ENCODE results near the gene MRPS23. TPM values are rescaled to one million over a fixed set of nuclear protein-coding genes. Genes with fewer than 3 reads are reported as not detected.

The MRPS23 gene
- total RNA-seq, 5 donors from 2014 or later (not counting 1 experiment from before 2014, with no cell fraction given) = 13.3 to 32.3 (median 25.2) TPM

DNA sequence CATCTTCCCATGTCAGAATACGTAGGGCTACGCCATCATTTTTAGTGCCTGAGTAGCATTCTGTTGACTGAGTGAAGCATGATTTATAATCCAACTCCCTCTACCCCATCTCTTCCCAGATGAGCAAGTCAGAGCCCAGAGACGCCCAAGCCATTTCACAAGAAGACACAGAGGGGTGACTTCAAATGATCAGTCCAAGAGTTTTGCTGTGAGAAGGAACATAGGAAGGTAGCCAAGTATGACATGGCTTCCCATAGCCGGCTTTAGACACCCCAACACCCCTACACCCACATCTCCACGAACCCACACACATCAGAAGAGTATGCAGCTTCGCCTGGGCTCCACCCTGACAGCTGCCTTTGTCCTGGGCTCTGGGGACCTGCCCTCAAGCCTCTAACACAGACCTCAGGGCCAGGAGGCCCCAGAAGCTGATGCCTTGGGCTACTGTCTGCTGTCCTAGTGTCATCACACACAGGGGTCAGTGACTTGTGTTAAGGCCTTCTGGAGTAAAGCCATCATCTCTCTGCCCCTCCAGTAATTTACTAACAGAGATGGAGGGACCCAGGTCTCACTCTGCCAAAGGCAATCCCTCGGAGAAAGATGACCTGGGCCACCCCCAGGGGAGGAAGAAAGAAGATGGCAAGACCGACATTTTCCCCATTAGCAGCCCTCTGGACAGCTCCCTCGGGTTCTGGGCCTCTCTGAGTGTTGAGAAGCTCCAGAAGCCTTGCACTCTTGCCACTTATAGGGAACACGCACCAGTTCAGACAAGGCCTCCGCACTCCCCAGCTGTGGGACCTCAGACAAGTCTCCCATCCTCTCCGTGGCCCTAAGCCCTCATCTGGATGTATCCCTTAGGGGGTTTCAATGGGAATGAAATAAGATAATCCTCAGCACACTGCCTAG, 38.7 kb upstream of the MRPS23 start:
- H3K27me3 ChIP-seq (replicated peaks in 1 of 2; ENCODE audit: control insufficient read depth in 2 of 2, extremely low read depth in 1 of 2, insufficient read depth in 2 of 2, low read length in 1 of 2) = peaks cover 0 to 29% of the 10 kb centered on the region in 2 experiments
- ATAC-seq (replicated peaks in 1 of 4) = no peak
- H3K27me3 Mint-ChIP-seq = peaks cover 0 to 6% of the 10 kb centered on the region in 2 donors
- no peaks in the 10 kb centered on the region for H3K36me3 ChIP-seq (ENCODE audit: control insufficient read depth in 2 of 2, extremely low read depth in 1 of 2, insufficient read depth in 1 of 2, low read length in 1 of 2)
- peaks cover 0 to 11% of the 10 kb centered on the region in 2 experiments for H3K4me1 ChIP-seq (ENCODE audit: control insufficient read depth in 1 of 2, extremely low read depth in 1 of 2, insufficient read depth in 2 of 2, low read length in 2 of 2)
- no peak overlapping the region for H3K27ac Mint-ChIP-seq
- POLR2A ChIA-PET = no interaction called here
- H3K9me3 Mint-ChIP-seq = no peaks in the 10 kb centered on the region
- WGBS (ENCODE audit: insufficient coverage) = 60% methylated on average over 5 of the region's 12 CpGs
- H3K36me3 Mint-ChIP-seq = no peaks in the 10 kb centered on the region
- CTCF ChIA-PET = no interaction called here
- no peaks in the 10 kb centered on the region for H3K9me3 ChIP-seq
- H3K4me3 ChIP-seq (ENCODE audit: control insufficient read depth in 1 of 2, extremely low read depth in 1 of 2, low read length in 1 of 2) = no peak overlapping the region
- H3K27ac ChIP-seq (ENCODE audit: low read length) = no peak overlapping the region
- no peak overlapping the region for H3K4me3 Mint-ChIP-seq
- H3K4me1 Mint-ChIP-seq = peaks cover 3 to 9% (median 6%) of the 10 kb centered on the region in 3 donors
- DNase-seq = no peak

DNA sequence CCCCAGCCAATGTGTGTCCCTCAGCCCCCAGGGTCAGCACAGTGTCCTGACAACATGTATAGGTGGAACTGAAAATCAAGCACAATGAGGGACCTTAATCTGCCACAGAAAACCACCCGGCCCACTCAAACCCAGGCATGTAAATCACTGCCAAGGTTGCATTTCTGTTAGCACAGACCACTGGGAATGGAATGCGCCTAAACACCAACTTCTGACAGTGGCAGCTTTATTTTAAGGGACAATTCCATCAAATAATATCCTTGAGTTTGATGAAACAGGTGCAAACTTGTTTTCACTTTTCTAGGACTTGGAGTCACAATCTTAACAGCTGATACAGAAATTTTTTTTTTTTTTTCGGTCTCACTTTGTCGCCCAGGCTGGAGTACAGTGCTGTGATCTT, 37.3 kb upstream of the MRPS23 start:
- WGBS (ENCODE audit: insufficient coverage) = no CpG with 5 or more reads among the region's 4 CpGs
- H3K27ac Mint-ChIP-seq = no peak overlapping the region
- ATAC-seq (replicated peaks in 1 of 4) (no peak), DNase-seq (no peak)
- Histone ChIP-seq H3K27ac (ENCODE audit: low read length) (no peak overlapping the region), H3K9me3 (no peaks in the 10 kb centered on the region), H3K36me3 (ENCODE audit: control insufficient read depth in 2 of 2, extremely low read depth in 1 of 2, insufficient read depth in 1 of 2, low read length in 1 of 2) (no peaks in the 10 kb centered on the region), H3K27me3 (replicated peaks in 1 of 2; ENCODE audit: control insufficient read depth in 2 of 2, extremely low read depth in 1 of 2, insufficient read depth in 2 of 2, low read length in 1 of 2) (peaks cover 0 to 15% of the 10 kb centered on the region in 2 experiments), H3K4me1 (ENCODE audit: control insufficient read depth in 1 of 2, extremely low read depth in 1 of 2, insufficient read depth in 2 of 2, low read length in 2 of 2) (peaks cover 0 to 2% of the 10 kb centered on the region in 2 experiments), H3K4me3 (ENCODE audit: control insufficient read depth in 1 of 2, extremely low read depth in 1 of 2, low read length in 1 of 2) (no peak overlapping the region)
- POLR2A ChIA-PET = interaction anchor here in 1 of 2 donors (0.5 to 0.6 kb wide), 2 partner anchors 16 to 109 kb away, joined by 3 to 6 read pairs; no protein-coding TSS in a partner anchor
- peaks cover 0 to under 1% (median 0%) of the 10 kb centered on the region in 3 donors for H3K4me1 Mint-ChIP-seq
- CTCF ChIA-PET = interaction anchor here in 1 of 2 donors (0.7 kb wide), 2 partner anchors 162 to 200 kb away, joined by 3 to 9 read pairs; no protein-coding TSS in a partner anchor
- H3K27me3 Mint-ChIP-seq = peaks cover 0 to 1% of the 10 kb centered on the region in 2 donors
- H3K36me3 Mint-ChIP-seq = no peaks in the 10 kb centered on the region
- H3K4me3 Mint-ChIP-seq = no peak overlapping the region
- peaks cover 0 to 4% (median 0%) of the 10 kb centered on the region in 3 donors for H3K9me3 Mint-ChIP-seq

DNA sequence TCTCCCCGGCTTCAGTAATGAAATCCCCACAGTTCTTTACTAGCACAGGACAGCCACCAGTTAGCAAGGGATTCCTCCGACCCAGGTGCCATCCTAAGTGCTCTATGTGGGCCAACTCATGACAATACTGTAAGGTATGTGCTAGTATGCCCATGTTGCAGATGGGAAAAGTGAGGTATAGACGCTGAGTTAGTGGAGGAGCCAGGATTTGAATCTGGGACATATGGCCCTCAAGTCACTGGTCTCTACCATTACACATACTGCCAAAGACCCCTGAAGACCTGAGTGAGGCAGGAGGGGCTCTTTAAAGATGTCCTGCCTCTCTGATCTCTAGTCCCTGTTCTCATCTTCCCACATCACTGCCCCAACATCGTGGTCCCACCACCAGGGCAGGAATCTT, 36.2 kb upstream of the MRPS23 start:
- ChIA-PET POLR2A (no interaction called here), CTCF (no interaction called here)
- H3K27me3 Mint-ChIP-seq = no peaks in the 10 kb centered on the region
- no peak overlapping the region for H3K4me3 ChIP-seq (ENCODE audit: control insufficient read depth in 1 of 2, extremely low read depth in 1 of 2, low read length in 1 of 2)
- no peaks in the 10 kb centered on the region for H3K4me1 ChIP-seq (ENCODE audit: control insufficient read depth in 1 of 2, extremely low read depth in 1 of 2, insufficient read depth in 2 of 2, low read length in 2 of 2)
- H3K9me3 Mint-ChIP-seq = peaks cover 0 to 4% (median 0%) of the 10 kb centered on the region in 3 donors
- no peak for ATAC-seq (replicated peaks in 1 of 4)
- H3K36me3 Mint-ChIP-seq = no peaks in the 10 kb centered on the region
- no peaks in the 10 kb centered on the region for H3K36me3 ChIP-seq (ENCODE audit: control insufficient read depth in 2 of 2, extremely low read depth in 1 of 2, insufficient read depth in 1 of 2, low read length in 1 of 2)
- no peaks in the 10 kb centered on the region for H3K9me3 ChIP-seq
- no peak overlapping the region for H3K4me3 Mint-ChIP-seq
- H3K27me3 ChIP-seq (replicated peaks in 1 of 2; ENCODE audit: control insufficient read depth in 2 of 2, extremely low read depth in 1 of 2, insufficient read depth in 2 of 2, low read length in 1 of 2) = peaks cover 0 to 20% of the 10 kb centered on the region in 2 experiments
- H3K4me1 Mint-ChIP-seq = no peaks in the 10 kb centered on the region
- no peak overlapping the region for H3K27ac ChIP-seq (ENCODE audit: low read length)
- WGBS (ENCODE audit: insufficient coverage) = no CpG with 5 or more reads among the region's 4 CpGs
- no peak overlapping the region for H3K27ac Mint-ChIP-seq
- no peak for DNase-seq

DNA sequence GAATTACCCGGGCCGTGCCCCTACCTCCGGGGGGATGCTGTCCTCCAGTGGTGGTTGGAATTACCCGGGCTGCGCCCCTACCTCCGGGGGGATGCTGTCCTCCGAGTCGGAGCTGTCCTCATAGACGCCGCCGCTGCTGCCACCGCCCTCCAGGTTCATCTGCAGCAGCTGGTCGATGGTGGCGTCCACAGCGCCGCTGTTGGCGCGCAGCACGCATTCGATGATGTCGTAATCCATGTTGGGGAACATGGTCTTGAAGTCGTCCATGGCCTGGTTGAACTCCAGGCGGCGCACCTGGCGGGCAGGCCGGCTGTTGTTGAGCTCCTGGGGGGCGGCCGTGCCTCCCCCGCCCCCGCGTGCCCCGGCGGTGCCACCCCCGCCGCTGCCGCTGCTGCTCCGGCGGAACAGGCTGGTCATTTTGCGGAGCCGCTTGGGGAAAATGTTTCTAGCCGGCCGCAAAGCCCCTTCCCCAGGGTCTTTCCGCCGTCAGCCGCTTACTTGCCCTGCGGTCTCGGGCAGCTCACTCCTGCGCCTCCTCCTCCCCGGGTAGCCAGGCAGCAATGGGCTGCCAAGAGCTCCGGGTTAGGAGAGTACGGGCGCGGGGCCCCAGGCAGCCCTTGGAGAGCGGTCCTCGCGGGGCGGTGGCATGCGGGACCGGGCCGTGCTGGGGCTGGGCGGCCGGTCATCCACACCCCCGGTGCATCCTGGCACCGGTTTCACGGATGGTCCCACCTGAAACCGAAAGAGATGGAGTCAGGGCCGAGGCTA, 35.5 kb upstream of the MRPS23 start:
- 85% methylated on average over 60 of the region's 67 CpGs for WGBS (ENCODE audit: insufficient coverage)
- no peak overlapping the region for H3K27ac Mint-ChIP-seq
- H3K4me1 Mint-ChIP-seq = peaks cover 2 to 6% (median 2%) of the 10 kb centered on the region in 3 donors
- Histone ChIP-seq H3K9me3 (no peaks in the 10 kb centered on the region), H3K27ac (ENCODE audit: low read length) (no peak overlapping the region), H3K4me1 (ENCODE audit: control insufficient read depth in 1 of 2, extremely low read depth in 1 of 2, insufficient read depth in 2 of 2, low read length in 2 of 2) (peaks cover 0 to under 1% of the 10 kb centered on the region in 2 experiments), H3K36me3 (ENCODE audit: control insufficient read depth in 2 of 2, extremely low read depth in 1 of 2, insufficient read depth in 1 of 2, low read length in 1 of 2) (no peaks in the 10 kb centered on the region), H3K4me3 (ENCODE audit: control insufficient read depth in 1 of 2, extremely low read depth in 1 of 2, low read length in 1 of 2) (no peak overlapping the region), H3K27me3 (replicated peaks in 1 of 2; ENCODE audit: control insufficient read depth in 2 of 2, extremely low read depth in 1 of 2, insufficient read depth in 2 of 2, low read length in 1 of 2) (peaks cover 0 to 23% of the 10 kb centered on the region in 2 experiments)
- no peaks in the 10 kb centered on the region for H3K36me3 Mint-ChIP-seq
- ChIA-PET CTCF (no interaction called here), POLR2A (no interaction called here)
- H3K27me3 Mint-ChIP-seq = peaks cover 0 to 1% of the 10 kb centered on the region in 2 donors
- H3K4me3 Mint-ChIP-seq = no peak overlapping the region
- peaks cover 0 to 4% (median 0%) of the 10 kb centered on the region in 3 donors for H3K9me3 Mint-ChIP-seq
- no peak for ATAC-seq (replicated peaks in 1 of 4)
- no peak for DNase-seq

DNA sequence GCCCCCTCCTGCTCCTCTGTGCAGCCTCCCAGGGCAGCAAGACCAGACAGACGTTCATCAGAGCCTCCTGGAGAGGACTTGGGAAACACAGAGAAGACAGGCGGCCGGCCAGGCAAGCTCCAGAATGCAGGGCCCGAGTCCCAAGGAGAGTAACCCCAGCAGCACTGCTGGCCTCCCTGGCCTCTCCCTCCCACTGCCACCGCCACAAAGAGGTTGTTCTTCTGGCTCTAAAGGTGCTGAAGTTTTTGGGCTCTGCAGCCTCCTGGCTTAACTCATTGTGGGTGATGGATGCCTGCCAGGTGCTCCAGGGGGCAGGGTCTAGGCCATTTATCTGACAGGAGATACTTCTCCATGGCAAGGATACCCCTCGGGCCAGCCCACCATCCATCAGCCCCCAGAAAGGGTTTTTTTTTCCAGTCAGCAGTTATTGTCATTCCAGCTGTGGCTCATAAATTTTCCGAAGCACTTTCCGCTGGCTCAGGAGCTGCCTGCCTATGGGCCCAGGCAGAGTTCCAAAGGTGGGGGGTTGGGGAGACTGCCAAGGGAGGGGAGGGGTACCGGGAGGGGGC, 32.0 kb upstream of the MRPS23 start:
- Histone ChIP-seq H3K4me3 (ENCODE audit: control insufficient read depth in 1 of 2, extremely low read depth in 1 of 2, low read length in 1 of 2) (no peak overlapping the region), H3K4me1 (ENCODE audit: control insufficient read depth in 1 of 2, extremely low read depth in 1 of 2, insufficient read depth in 2 of 2, low read length in 2 of 2) (peaks cover 0 to 6% of the 10 kb centered on the region in 2 experiments), H3K9me3 (no peaks in the 10 kb centered on the region), H3K27me3 (replicated peaks in 1 of 2; ENCODE audit: control insufficient read depth in 2 of 2, extremely low read depth in 1 of 2, insufficient read depth in 2 of 2, low read length in 1 of 2) (peaks cover 0 to 17% of the 10 kb centered on the region in 2 experiments), H3K36me3 (ENCODE audit: control insufficient read depth in 2 of 2, extremely low read depth in 1 of 2, insufficient read depth in 1 of 2, low read length in 1 of 2) (no peaks in the 10 kb centered on the region), H3K27ac (ENCODE audit: low read length) (no peak overlapping the region)
- WGBS (ENCODE audit: insufficient coverage) = 71% methylated on average over 5 of the region's 9 CpGs
- ATAC-seq (replicated peaks in 1 of 4) = no peak
- ChIA-PET CTCF (no interaction called here), POLR2A (no interaction called here)
- H3K4me1 Mint-ChIP-seq = peaks cover 10 to 18% (median 13%) of the 10 kb centered on the region in 3 donors
- H3K4me3 Mint-ChIP-seq = no peak overlapping the region
- H3K36me3 Mint-ChIP-seq = no peaks in the 10 kb centered on the region
- no peak for DNase-seq
- peaks cover 0 to 1% of the 10 kb centered on the region in 2 donors for H3K27me3 Mint-ChIP-seq
- H3K9me3 Mint-ChIP-seq = peaks cover 0 to 4% (median 0%) of the 10 kb centered on the region in 3 donors
- no peak overlapping the region for H3K27ac Mint-ChIP-seq

DNA sequence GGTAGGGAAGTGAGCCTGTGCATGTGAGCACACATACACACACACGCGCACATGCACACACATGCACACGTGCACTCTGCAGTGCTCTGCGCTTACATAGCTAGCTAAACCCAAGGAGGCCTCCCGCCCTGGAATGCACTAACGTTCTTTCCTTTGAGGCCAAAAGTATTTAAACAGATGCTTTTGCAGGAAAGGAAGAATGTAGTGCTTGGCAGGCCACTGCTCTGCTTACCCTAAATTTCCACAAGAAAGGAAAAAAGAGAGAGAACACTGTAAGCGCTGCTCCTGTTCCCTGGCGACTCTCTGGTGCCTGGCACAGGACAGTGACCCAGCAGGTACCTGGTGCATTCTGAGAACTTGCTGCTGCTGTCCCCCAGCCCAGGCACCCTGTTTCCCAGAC, 31.3 kb upstream of the MRPS23 start:
- DNase-seq (no peak), ATAC-seq (replicated peaks in 1 of 4) (no peak)
- no peaks in the 10 kb centered on the region for H3K9me3 ChIP-seq
- Mint-ChIP-seq H3K4me3 (no peak overlapping the region), H3K9me3 (peaks cover 0 to 4% (median 0%) of the 10 kb centered on the region in 3 donors), H3K27ac (no peak overlapping the region), H3K36me3 (no peaks in the 10 kb centered on the region), H3K4me1 (peaks cover 10 to 18% (median 13%) of the 10 kb centered on the region in 3 donors), H3K27me3 (peaks cover 0 to 4% of the 10 kb centered on the region in 2 donors)
- ChIA-PET POLR2A (no interaction called here), CTCF (no interaction called here)
- H3K4me3 ChIP-seq (ENCODE audit: control insufficient read depth in 1 of 2, extremely low read depth in 1 of 2, low read length in 1 of 2) = no peak overlapping the region
- H3K4me1 ChIP-seq (ENCODE audit: control insufficient read depth in 1 of 2, extremely low read depth in 1 of 2, insufficient read depth in 2 of 2, low read length in 2 of 2) = peaks cover 0 to 6% of the 10 kb centered on the region in 2 experiments
- H3K27ac ChIP-seq (ENCODE audit: low read length) = no peak overlapping the region
- no peaks in the 10 kb centered on the region for H3K36me3 ChIP-seq (ENCODE audit: control insufficient read depth in 2 of 2, extremely low read depth in 1 of 2, insufficient read depth in 1 of 2, low read length in 1 of 2)
- 89% methylated on average over 4 of the region's 8 CpGs for WGBS (ENCODE audit: insufficient coverage)
- H3K27me3 ChIP-seq (replicated peaks in 1 of 2; ENCODE audit: control insufficient read depth in 2 of 2, extremely low read depth in 1 of 2, insufficient read depth in 2 of 2, low read length in 1 of 2) = peaks cover 0 to 17% of the 10 kb centered on the region in 2 experiments

All from T-cell (primary cell).